Epithelial cell of esophagus (primary cell): ENCODE data around the gene RBM20.

Experiments
- DNase-seq: peaks from one replicate; pipeline ENCODE4 v3.0.0; 2010; ENCODE audit warnings: low read depth
- H3K4me3 ChIP-seq: 2 replicates; pipeline ENCODE4 v1.5.1; 2011; ENCODE audit warnings: mild to moderate bottlenecking, low read length, control low read depth
- CTCF ChIP-seq: IDR thresholded peaks from 2 replicates; pipeline ENCODE4 v1.5.1; 2011; ENCODE audit warnings: low read depth, mild to moderate bottlenecking, low read length, control low read depth, inconsistent platforms; ENCODE audit not compliant: insufficient read depth; ENCODE audit errors: missing control alignments

The RBM20 gene

GRCh38 chr10:110751850-110752249 lies 107.7 kb downstream of the RBM20 start:
- no peak overlapping the region for H3K4me3 ChIP-seq
- TF ChIP-seq CTCF = no peak
- no peak for DNase-seq

- H3K4me3 ChIP-seq = no peak overlapping the region
- DNase-seq = no peak
- TF ChIP-seq CTCF = no peak
These were observed 109.3 kb downstream of the RBM20 start for GRCh38 chr10:110753462-110753861.

GRCh38 chr10:110754375-110755105 lies 110.4 kb downstream of the RBM20 start:
- no peak for DNase-seq
- no peak overlapping the region for H3K4me3 ChIP-seq
- TF ChIP-seq CTCF = no peak

GRCh38 chr10:110755781-110756180 lies 111.6 kb downstream of the RBM20 start:
- TF ChIP-seq CTCF = no peak
- H3K4me3 ChIP-seq = no peak overlapping the region
- no peak for DNase-seq

GRCh38 chr10:110756876-110757275 lies 112.7 kb downstream of the RBM20 start:
- TF ChIP-seq CTCF = no peak
- DNase-seq = no peak

GRCh38 chr10:110757586-110757985 lies 113.5 kb downstream of the RBM20 start:
- no peak for DNase-seq
- no peak overlapping the region for H3K4me3 ChIP-seq
- TF ChIP-seq CTCF = no peak

More at GRCh38 chr10:110756876-110757275, 112.7 kb downstream of the RBM20 start:
- H3K4me3 ChIP-seq = no peak overlapping the region
